GM12892 (cell line): Measurements from ENCODE around the gene SKIL.

ENCODE experiments used
- POLR2A ChIP-seq: IDR thresholded peaks from 2 replicates; pipeline ENCODE4 v1.6.1; 2011; ENCODE audit warnings: low read depth, low read length, control low read depth
- POLR2AphosphoS5 ChIP-seq: IDR thresholded peaks from 2 replicates; pipeline ENCODE4 v1.6.1; 2011; ENCODE audit warnings: low read depth, low read length, control low read depth

DNA sequence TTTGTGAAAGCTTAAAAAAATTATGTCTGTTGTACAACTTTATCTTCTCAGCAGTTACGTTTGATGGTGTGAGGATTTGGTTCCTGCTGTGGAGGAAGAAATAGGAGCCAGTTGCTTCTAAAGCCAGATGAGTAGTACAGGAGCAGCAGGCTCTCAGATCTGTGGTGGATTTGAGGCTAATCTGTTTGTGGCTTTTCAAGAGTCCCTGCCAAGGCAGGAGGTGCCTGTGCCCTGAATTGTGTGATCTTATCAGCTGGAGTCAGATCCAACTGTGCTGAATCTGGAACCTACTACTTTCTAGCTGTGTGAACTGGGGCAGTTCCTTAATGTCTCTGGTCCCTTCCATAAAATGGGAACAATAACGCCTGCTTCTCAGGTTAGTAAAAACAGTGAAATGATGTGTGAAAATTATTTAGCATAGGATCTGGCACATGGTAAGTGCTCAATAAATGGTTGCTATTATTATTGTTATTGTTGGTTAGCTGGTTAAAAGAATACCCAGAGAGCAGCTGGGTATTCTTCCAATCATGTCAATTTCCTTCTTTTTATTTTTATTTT lies 68.8 kb downstream of the SKIL start:
- TF ChIP-seq POLR2A, result no peak
- TF ChIP-seq POLR2AphosphoS5, result no peak
